Keratinocyte (primary cell): Measurements from ENCODE around the gene ADCY7. TPM values are rescaled to one million over a fixed set of nuclear protein-coding genes. Genes with fewer than 3 reads are reported as not detected.

Experiments
- DNase-seq: peaks from one replicate; pipeline ENCODE4 v3.0.0-alpha.2; 2011; ENCODE audit warnings: low read depth, missing footprints, low spot score
- FAIRE-seq: peaks from 2 replicates; lab custom pipeline; 2011; peaks lifted over from hg19 to GRCh38; lab: Jason Lieb, UNC
- H2AFZ ChIP-seq: 2 replicates; pipeline ENCODE4 v1.6.0; 2012; ENCODE audit warnings: low read length, control low read depth, inconsistent platforms; ENCODE audit not compliant: control insufficient read depth
- H3K27ac ChIP-seq: 2 replicates; pipeline ENCODE4 v1.5.1; 2011; ENCODE audit warnings: low read length; ENCODE audit not compliant: control insufficient read depth, insufficient read depth
- H3K27me3 ChIP-seq: 3 replicates; pipeline ENCODE4 v1.6.0; 2011; ENCODE audit warnings: low read length; ENCODE audit not compliant: control insufficient read depth, insufficient read depth; ENCODE audit errors: extremely low read depth
- H3K36me3 ChIP-seq, 2 experiments: 2 replicates in 1 of 2; 3 replicates in 1 of 2; pipeline ENCODE4 v1.5.1; 2011; ENCODE audit warnings: low read length in 2 of 2, mild to moderate bottlenecking in 1 of 2; ENCODE audit not compliant: control insufficient read depth in 2 of 2, insufficient read depth in 2 of 2; ENCODE audit errors: extremely low read depth in 1 of 2
- H3K4me1 ChIP-seq: 3 replicates; pipeline ENCODE4 v1.5.1; 2011; ENCODE audit warnings: low read length; ENCODE audit not compliant: control insufficient read depth, insufficient read depth; ENCODE audit errors: extremely low read depth
- H3K4me2 ChIP-seq: 3 replicates; pipeline ENCODE4 v1.6.0; 2011; ENCODE audit warnings: low read depth, low read length; ENCODE audit not compliant: control insufficient read depth, insufficient read depth; ENCODE audit errors: extremely low read depth
- H3K4me3 ChIP-seq, 3 experiments: fragments of 200-600 bp in 1 of 3; sonication (generic) in 1 of 3; 2 replicates in 2 of 3; 3 replicates in 1 of 3; pipeline ENCODE4 v1.5.1; 2011 to 2016; ENCODE audit warnings: low read length in 3 of 3, mild to moderate bottlenecking in 3 of 3, control low read depth in 2 of 3, inconsistent platforms in 1 of 3, low read depth in 1 of 3, mixed read lengths in 1 of 3, mixed run types in 1 of 3, moderate library complexity in 1 of 3; ENCODE audit not compliant: control insufficient read depth in 2 of 3, insufficient read depth in 2 of 3; ENCODE audit errors: extremely low read depth in 1 of 3
- H3K79me2 ChIP-seq: 2 replicates; pipeline ENCODE4 v1.6.0; 2012; ENCODE audit warnings: low read length; ENCODE audit not compliant: control insufficient read depth, insufficient read depth
- H3K9ac ChIP-seq: 3 replicates; pipeline ENCODE4 v1.6.0; 2011; ENCODE audit warnings: low read length; ENCODE audit not compliant: control insufficient read depth, insufficient read depth; ENCODE audit errors: extremely low read depth
- H3K9me1 ChIP-seq: 3 replicates; pipeline ENCODE4 v1.6.0; 2011; ENCODE audit warnings: low read length; ENCODE audit not compliant: control insufficient read depth, insufficient read depth; ENCODE audit errors: extremely low read depth
- H3K9me3 ChIP-seq: 2 replicates; pipeline ENCODE4 v1.5.1; 2012; ENCODE audit warnings: low read depth, low read length; ENCODE audit not compliant: control insufficient read depth
- H4K20me1 ChIP-seq: 3 replicates; pipeline ENCODE4 v1.6.0; 2011; ENCODE audit warnings: low read length; ENCODE audit not compliant: control insufficient read depth, insufficient read depth; ENCODE audit errors: extremely low read depth
- CTCF ChIP-seq, 3 experiments: IDR thresholded peaks in 1 of 3; conservative IDR thresholded peaks in 1 of 3; optimal IDR thresholded peaks in 1 of 3; 2 replicates in 2 of 3; 3 replicates in 1 of 3; pipeline versions ENCODE3 to v1.5.1; 2011; ENCODE audit warnings: low read length in 3 of 3, mild to moderate bottlenecking in 3 of 3, moderate library complexity in 2 of 3, control low read depth in 1 of 3, inconsistent platforms in 1 of 3; ENCODE audit not compliant: insufficient read depth in 2 of 3; ENCODE audit errors: extremely low read depth in 1 of 3
- EZH2 ChIP-seq: IDR thresholded peaks from one replicate; pipeline ENCODE4 v1.6.1; 2012; ENCODE audit warnings: inconsistent platforms, mild to moderate bottlenecking, low read length, moderate library complexity
- dilution Hi-C: fragments of 300-500 bp; cut with MboI; formaldehyde crosslinking; loops from one replicate; pipeline ENCODE4 v1.7.0; 2020; ENCODE audit warnings: low sequenced_read_pairs; ENCODE audit not compliant: extremely low pct_ligation_motif_present
- polyA plus RNA-seq, 5 experiments: library from polyadenylated mRNA; depleted of rRNA in 3 of 5; stranded (reverse) in 3 of 5; stranded (forward) in 1 of 5; unstranded in 1 of 5; fragments of >200 nt; gene quantifications; 1 replicate in 1 of 5; 2 replicates in 3 of 5; 3 replicates in 1 of 5; pipeline versions ENCODE4 v1.2.1 to v1.2.3, GENCODE V29; 2011 to 2012; ENCODE audit warnings: missing spikeins in 2 of 5, low read depth in 1 of 5, low replicate concordance in 1 of 5

ADCY7 gene
- polyA plus RNA-seq, 1 donor (not counting 4 experiments of a cell fraction or from before 2014, with no cell fraction given): 5.1 TPM

GRCh38 chr16:50235581-50235980 lies 30.8 kb upstream of the ADCY7 start:
- H3K9ac ChIP-seq: no peak overlapping the region
- no peaks in the 10 kb centered on the region for H3K36me3 ChIP-seq
- no peaks in the 10 kb centered on the region for H3K9me3 ChIP-seq
- no peaks in the 10 kb centered on the region for H3K9me1 ChIP-seq
- H3K27ac ChIP-seq: no peak overlapping the region
- H3K79me2 ChIP-seq: no peaks in the 10 kb centered on the region
- TF ChIP-seq CTCF (optimal IDR thresholded peaks at IDR 0.05 in 1 of 3, IDR thresholded peaks at IDR 0.05 in 1 of 3, conservative IDR thresholded peaks at IDR 0.05 in 1 of 3; ENCODE audit: extremely low read depth in 1 of 3, insufficient read depth in 2 of 3, low read length in 3 of 3): no peak
- no peak for TF ChIP-seq EZH2
- H2AFZ ChIP-seq: no peak overlapping the region
- peak overlapping the region in 2 of 3 experiments; percentile 34 to 35 for H3K4me3 ChIP-seq
- FAIRE-seq (peak; percentile 80), DNase-seq (no peak)
- dilution Hi-C loops: no loop called here
- H3K4me1 ChIP-seq: peaks cover 23% of the 10 kb centered on the region
- no peaks in the 10 kb centered on the region for H4K20me1 ChIP-seq
- no peaks in the 10 kb centered on the region for H3K27me3 ChIP-seq
- peak overlapping the region; percentile 72 for H3K4me2 ChIP-seq

- H3K4me3 ChIP-seq: no peak overlapping the region
- FAIRE-seq (no peak), DNase-seq (no peak)
- H3K4me1 ChIP-seq: peaks cover 23% of the 10 kb centered on the region
- no peaks in the 10 kb centered on the region for H3K9me1 ChIP-seq
- TF ChIP-seq CTCF (optimal IDR thresholded peaks at IDR 0.05 in 1 of 3, IDR thresholded peaks at IDR 0.05 in 1 of 3, conservative IDR thresholded peaks at IDR 0.05 in 1 of 3; ENCODE audit: extremely low read depth in 1 of 3, insufficient read depth in 2 of 3, low read length in 3 of 3) (no peak), EZH2 (no peak)
- dilution Hi-C loops: no loop called here
- no peaks in the 10 kb centered on the region for H3K9me3 ChIP-seq
- H3K9ac ChIP-seq: no peak overlapping the region
- H3K4me2 ChIP-seq: no peak overlapping the region
- H4K20me1 ChIP-seq: no peaks in the 10 kb centered on the region
- H3K27me3 ChIP-seq: no peaks in the 10 kb centered on the region
- H3K36me3 ChIP-seq: no peaks in the 10 kb centered on the region
- no peaks in the 10 kb centered on the region for H3K79me2 ChIP-seq
- H2AFZ ChIP-seq: no peak overlapping the region
- no peak overlapping the region for H3K27ac ChIP-seq
These were observed 28.0 kb upstream of the ADCY7 start for GRCh38 chr16:50238314-50238713.
